SK-N-SH (cell line): ENCODE data around the gene UEVLD.

Experiments used
- CTCF ChIP-seq: fragments of 200-600 bp; sonication (generic); IDR thresholded peaks from 2 replicates; pipeline ENCODE4 v1.6.1; 2017; ENCODE audit warnings: antibody characterized with exemption, mild to moderate bottlenecking, moderate library complexity
- GABPA ChIP-seq: IDR thresholded peaks from 2 replicates; pipeline ENCODE4 v1.4.0; 2012; ENCODE audit warnings: low read depth, mild to moderate bottlenecking
- MAX ChIP-seq: IDR thresholded peaks from 2 replicates; pipeline ENCODE4 v1.4.0; 2012; ENCODE audit warnings: low read depth
- MXI1 ChIP-seq: IDR thresholded peaks from 2 replicates; pipeline ENCODE4 v1.6.1; 2012; ENCODE audit warnings: mild to moderate bottlenecking, low read depth, low read length, improper control_type of control experiment
- NRF1 ChIP-seq: IDR thresholded peaks from 2 replicates; pipeline ENCODE4 v1.6.1; 2012; ENCODE audit warnings: low read depth, mild to moderate bottlenecking, low read length
- POLR2AphosphoS5 ChIP-seq: IDR thresholded peaks from 2 replicates; pipeline ENCODE4 v1.6.1; 2012; ENCODE audit warnings: low read depth, low read length
- RFX5 ChIP-seq: IDR thresholded peaks from 2 replicates; pipeline ENCODE4 v1.6.1; 2012; ENCODE audit warnings: mild to moderate bottlenecking, improper control_type of control experiment, low read length
- SIN3A ChIP-seq: IDR thresholded peaks from 2 replicates; pipeline ENCODE4 v1.6.1; 2012; ENCODE audit warnings: low read depth, mild to moderate bottlenecking, low read length, moderate library complexity, borderline replicate concordance
- TEAD4 ChIP-seq: IDR thresholded peaks from 2 replicates; pipeline ENCODE4 v1.4.0; 2012; ENCODE audit warnings: mild to moderate bottlenecking, borderline replicate concordance; ENCODE audit not compliant: insufficient read depth
- ZBTB33 ChIP-seq: IDR thresholded peaks from 2 replicates; pipeline ENCODE4 v1.4.0; 2012; ENCODE audit warnings: low read depth, borderline replicate concordance
- TF ChIP-seq, protein P1 (sequence below): IDR thresholded peaks from 2 replicates; pipeline ENCODE4; 2012

- TF ChIP-seq CTCF (no peak), RFX5 (no peak), MXI1 (peak; percentile 83), POLR2AphosphoS5 (peak; percentile 97), GABPA (peak; percentile 100), ZBTB33 (no peak), NRF1 (no peak), TEAD4 (no peak), SIN3A (0 out of 2 replicates have a peak, but pooled peaks have one; percentile 7), MAX (peak; percentile 87; the same call in 1 of the 2 replicates)
- TF ChIP-seq, protein P1, sequence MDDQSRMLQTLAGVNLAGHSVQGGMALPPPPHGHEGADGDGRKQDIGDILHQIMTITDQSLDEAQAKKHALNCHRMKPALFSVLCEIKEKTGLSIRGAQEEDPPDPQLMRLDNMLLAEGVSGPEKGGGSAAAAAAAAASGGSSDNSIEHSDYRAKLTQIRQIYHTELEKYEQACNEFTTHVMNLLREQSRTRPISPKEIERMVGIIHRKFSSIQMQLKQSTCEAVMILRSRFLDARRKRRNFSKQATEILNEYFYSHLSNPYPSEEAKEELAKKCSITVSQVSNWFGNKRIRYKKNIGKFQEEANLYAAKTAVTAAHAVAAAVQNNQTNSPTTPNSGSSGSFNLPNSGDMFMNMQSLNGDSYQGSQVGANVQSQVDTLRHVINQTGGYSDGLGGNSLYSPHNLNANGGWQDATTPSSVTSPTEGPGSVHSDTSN, result no peak
Measured at GRCh38 chr11:18526521-18527296, 61.8 kb downstream of the UEVLD start, which contains the start of gene TSG101.
